ENCODE results near the gene MBOAT1.

DNA sequence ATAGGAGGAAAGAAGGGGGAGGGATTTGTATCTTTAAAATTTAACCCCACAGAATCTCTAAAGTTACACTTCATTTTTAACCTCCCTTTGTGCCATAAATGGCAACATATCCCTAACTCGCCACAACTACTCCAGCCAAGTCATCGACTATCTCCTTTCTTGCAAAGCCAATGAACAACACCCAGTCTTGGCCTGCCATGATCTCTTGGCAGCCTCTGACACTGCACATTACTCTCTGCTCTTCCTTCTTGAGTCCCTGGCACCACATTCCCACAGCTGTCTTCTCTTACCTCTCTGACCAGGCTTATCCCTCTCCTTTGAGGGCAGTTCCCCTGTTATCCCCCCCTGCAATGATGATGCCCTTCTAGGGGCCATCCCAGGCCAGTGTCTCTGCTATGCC, 42.5 kb downstream of the MBOAT1 start:
- TF ChIP-seq, protein P1, sequence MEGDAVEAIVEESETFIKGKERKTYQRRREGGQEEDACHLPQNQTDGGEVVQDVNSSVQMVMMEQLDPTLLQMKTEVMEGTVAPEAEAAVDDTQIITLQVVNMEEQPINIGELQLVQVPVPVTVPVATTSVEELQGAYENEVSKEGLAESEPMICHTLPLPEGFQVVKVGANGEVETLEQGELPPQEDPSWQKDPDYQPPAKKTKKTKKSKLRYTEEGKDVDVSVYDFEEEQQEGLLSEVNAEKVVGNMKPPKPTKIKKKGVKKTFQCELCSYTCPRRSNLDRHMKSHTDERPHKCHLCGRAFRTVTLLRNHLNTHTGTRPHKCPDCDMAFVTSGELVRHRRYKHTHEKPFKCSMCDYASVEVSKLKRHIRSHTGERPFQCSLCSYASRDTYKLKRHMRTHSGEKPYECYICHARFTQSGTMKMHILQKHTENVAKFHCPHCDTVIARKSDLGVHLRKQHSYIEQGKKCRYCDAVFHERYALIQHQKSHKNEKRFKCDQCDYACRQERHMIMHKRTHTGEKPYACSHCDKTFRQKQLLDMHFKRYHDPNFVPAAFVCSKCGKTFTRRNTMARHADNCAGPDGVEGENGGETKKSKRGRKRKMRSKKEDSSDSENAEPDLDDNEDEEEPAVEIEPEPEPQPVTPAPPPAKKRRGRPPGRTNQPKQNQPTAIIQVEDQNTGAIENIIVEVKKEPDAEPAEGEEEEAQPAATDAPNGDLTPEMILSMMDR (IDR thresholded peaks at IDR 0.05; ENCODE audit: poor library complexity), result no peak
- TF ChIP-seq EZH2phosphoT487 (IDR thresholded peaks at IDR 0.05; ENCODE audit: low read depth, severe bottlenecking, unreplicated experiment) (no peak), EZH2 (IDR thresholded peaks at IDR 0.05; ENCODE audit: borderline replicate concordance) (no peak)

Measured in hepatocyte (in vitro differentiated cells).